RWPE2 (cell line): ENCODE measurements around the gene MFRP.
A peak's percentile ranks its signal among the peaks of the same experiment; 100 is the strongest.

ENCODE experiments used
- ATAC-seq: fragments of 200-7000 bp; cut with Tn5 transposase; 3 replicates; pipeline ENCODE4 v1.9.1; 2021; ENCODE audit warnings: low read depth
- DNase-seq: peaks from one replicate; pipeline ENCODE4 v3.0.0-alpha.2; 2020; ENCODE audit warnings: low spot score
- H3K27ac ChIP-seq: fragments of 450-650 bp; 2 replicates; pipeline ENCODE4 v1.5.1; 2017; ENCODE audit warnings: mild to moderate bottlenecking; ENCODE audit not compliant: poor library complexity, severe bottlenecking
- H3K27me3 ChIP-seq: fragments of 250-450 bp; sonication (Bioruptor Pico); 2 replicates; pipeline ENCODE4 v1.5.1; 2021; ENCODE audit warnings: mild to moderate bottlenecking, moderate library complexity; ENCODE audit not compliant: insufficient read depth, poor library complexity, severe bottlenecking
- H3K36me3 ChIP-seq: fragments of 250-450 bp; sonication (Bioruptor Pico); 2 replicates; pipeline ENCODE4 v1.5.1; 2020; ENCODE audit warnings: low read depth, mild to moderate bottlenecking, moderate library complexity
- H3K4me1 ChIP-seq: fragments of 250-450 bp; sonication (Bioruptor Pico); 2 replicates; pipeline ENCODE4 v1.5.1; 2021; ENCODE audit warnings: mild to moderate bottlenecking, moderate library complexity; ENCODE audit not compliant: insufficient read depth, poor library complexity, severe bottlenecking
- H3K4me3 ChIP-seq: fragments of 250-450 bp; sonication (Bioruptor Pico); 2 replicates; pipeline ENCODE4 v1.5.1; 2021; ENCODE audit warnings: mild to moderate bottlenecking, moderate library complexity; ENCODE audit not compliant: severe bottlenecking
- H3K9me3 ChIP-seq: fragments of 250-450 bp; sonication (Bioruptor Pico); 2 replicates; pipeline ENCODE4 v1.5.1; 2021; ENCODE audit warnings: mild to moderate bottlenecking, moderate library complexity; ENCODE audit not compliant: severe bottlenecking
- CTCF ChIP-seq: fragments of 450-650 bp; IDR thresholded peaks from one replicate; pipeline ENCODE4 v1.5.1; 2017; ENCODE audit warnings: mild to moderate bottlenecking, moderate library complexity; ENCODE audit not compliant: poor library complexity, severe bottlenecking

The MFRP gene

GRCh38 chr11:119336744-119337469, 9.6 kb downstream of the MFRP start:
- peak overlapping the region; percentile 32 for H3K27ac ChIP-seq
- DNase-seq, result no peak
- H3K9me3 ChIP-seq, result no peaks in the 10 kb centered on the region
- no peak overlapping the region for H3K4me3 ChIP-seq
- TF ChIP-seq CTCF, result no peak
- ATAC-seq, result no peak
- H3K36me3 ChIP-seq, result peaks cover 10% of the 10 kb centered on the region; the same call in 1 of the 2 replicates
- peaks cover 10% of the 10 kb centered on the region for H3K4me1 ChIP-seq
- peaks cover 15% of the 10 kb centered on the region for H3K27me3 ChIP-seq

- peaks cover 10% of the 10 kb centered on the region for H3K4me1 ChIP-seq
- no peaks in the 10 kb centered on the region for H3K9me3 ChIP-seq
- DNase-seq (no peak), ATAC-seq (no peak)
- TF ChIP-seq CTCF, result no peak
- peak overlapping the region; percentile 87 for H3K4me3 ChIP-seq
- peaks cover 10% of the 10 kb centered on the region; the same call in 1 of the 2 replicates for H3K36me3 ChIP-seq
- H3K27me3 ChIP-seq, result peaks cover 11% of the 10 kb centered on the region
- H3K27ac ChIP-seq, result no peak overlapping the region
Measured at GRCh38 chr11:119335655-119336543, 10.6 kb downstream of the MFRP start.

GRCh38 chr11:119335091-119335654, 11.3 kb downstream of the MFRP start:
- Histone ChIP-seq H3K4me3 (peak overlapping the region; percentile 87), H3K36me3 (peaks cover 10% of the 10 kb centered on the region; the same call in 1 of the 2 replicates), H3K4me1 (peaks cover 10% of the 10 kb centered on the region), H3K27ac (peak overlapping the region; percentile 43), H3K9me3 (no peaks in the 10 kb centered on the region), H3K27me3 (peaks cover 5% of the 10 kb centered on the region)
- TF ChIP-seq CTCF, result no peak
- DNase-seq (no peak), ATAC-seq (no peak)

- no peak for TF ChIP-seq CTCF
- ATAC-seq (peak; percentile 86), DNase-seq (peak; percentile 93)
- H3K27me3 ChIP-seq, result no peaks in the 10 kb centered on the region
- H3K9me3 ChIP-seq, result no peaks in the 10 kb centered on the region
- peak within 1 kb of the TSS; percentile 43 for H3K27ac ChIP-seq
- H3K4me3 ChIP-seq, result peak within 1 kb of the TSS; percentile 87
- H3K36me3 ChIP-seq, result peaks cover 10% of the 10 kb centered on the region; the same call in 1 of the 2 replicates
- peaks cover 10% of the 10 kb centered on the region for H3K4me1 ChIP-seq
Measured at GRCh38 chr11:119334174-119334930, 12.2 kb downstream of the MFRP start, which contains the start of gene RNF26. Gene RNF26 (plus strand): TSS chr11:119334527. CDS start chr11:119335123, 596 bp downstream.
